H1 (cell line): ENCODE data around the gene ADCY2. TPM values are rescaled to one million over a fixed set of nuclear protein-coding genes. Genes with fewer than 3 reads are reported as not detected.
A peak's percentile ranks its signal among the peaks of the same experiment; 100 is the strongest.

Source experiments
- CTCF ChIA-PET: fragments of 300-600 bp; sonication (Branson Sonifier 250); formaldehyde crosslinking; loops from one replicate; lab custom pipeline; 2021; ENCODE audit not compliant: partially characterized antibody; lab: Charles Lee
- POLR2A ChIA-PET: fragments of 300-600 bp; sonication (Branson Sonifier 250); formaldehyde crosslinking; loops from one replicate; lab custom pipeline; 2021; ENCODE audit warnings: inconsistent platforms; ENCODE audit not compliant: partially characterized antibody; lab: Charles Lee
- DNase-seq, 2 experiments: peaks; one replicate each; pipeline versions ENCODE4 v3.0.0 to v3.0.0-alpha.2; 2010 to 2022; ENCODE audit warnings: low spot score in 2 of 2, low read depth in 1 of 2, mixed read lengths in 1 of 2
- FAIRE-seq: peaks from 2 replicates; lab custom pipeline; 2011; peaks lifted over from hg19 to GRCh38; lab: Jason Lieb, UNC
- H2AFZ ChIP-seq: 2 replicates; pipeline ENCODE4 v1.8.1; 2012; ENCODE audit warnings: low read length, inconsistent platforms
- H2AK5ac ChIP-seq: 2 replicates; pipeline ENCODE4 v1.6.1; 2013; ENCODE audit warnings: low read depth, low read length
- H2BK120ac ChIP-seq: replicated peaks from 2 replicates; pipeline ENCODE3; 2013; ENCODE audit warnings: low read depth, low read length, inconsistent platforms
- H2BK12ac ChIP-seq: 2 replicates; pipeline ENCODE4 v1.6.1; 2013; ENCODE audit warnings: low read depth, low read length
- H2BK15ac ChIP-seq: 2 replicates; pipeline ENCODE4 v1.6.1; 2013; ENCODE audit warnings: low read length
- H2BK20ac ChIP-seq: 2 replicates; pipeline ENCODE4 v1.6.1; 2013; ENCODE audit warnings: low read length
- H2BK5ac ChIP-seq: 2 replicates; pipeline ENCODE4 v1.6.1; 2013; ENCODE audit warnings: low read depth, low read length
- H3K14ac ChIP-seq: 2 replicates; pipeline ENCODE4 v1.6.1; 2013; ENCODE audit warnings: inconsistent platforms; ENCODE audit not compliant: insufficient read length
- H3K18ac ChIP-seq: 2 replicates; pipeline ENCODE4 v1.6.1; 2013; ENCODE audit warnings: low read length; ENCODE audit errors: extremely low read depth
- H3K23ac ChIP-seq: 2 replicates; pipeline ENCODE4 v1.6.1; 2013; ENCODE audit warnings: inconsistent platforms; ENCODE audit not compliant: insufficient read length
- H3K23me2 ChIP-seq: 2 replicates; pipeline ENCODE4 v1.6.1; 2013; ENCODE audit warnings: low read depth, low read length
- H3K27ac ChIP-seq: 2 replicates; pipeline ENCODE4 v1.6.1; 2011; ENCODE audit warnings: low read depth, low read length, inconsistent platforms
- H3K27me3 ChIP-seq, 4 experiments: replicated peaks in 1 of 4; 1 replicate in 1 of 4; 2 replicates in 3 of 4; pipeline versions ENCODE4 v1.6.1 to v1.8.1; 2011 to 2013; ENCODE audit warnings: low read length in 3 of 4, mild to moderate bottlenecking in 3 of 4, inconsistent platforms in 2 of 4, mixed read lengths in 2 of 4, moderate library complexity in 1 of 4; ENCODE audit not compliant: control insufficient read depth in 3 of 4, insufficient read depth in 3 of 4; ENCODE audit errors: extremely low read depth in 1 of 4
- H3K36me3 ChIP-seq, 4 experiments: 2 replicates each; pipeline versions ENCODE4 v1.6.1 to v1.8.1; 2011 to 2013; ENCODE audit warnings: mild to moderate bottlenecking in 4 of 4, low read length in 3 of 4, moderate library complexity in 2 of 4, control low read depth in 1 of 4, inconsistent platforms in 1 of 4; ENCODE audit not compliant: insufficient read depth in 4 of 4, control insufficient read depth in 2 of 4
- H3K4ac ChIP-seq: replicated peaks from 2 replicates; pipeline ENCODE3; 2013; ENCODE audit warnings: low read length, low read depth, mixed read lengths, inconsistent platforms; ENCODE audit not compliant: insufficient read length
- H3K4me1 ChIP-seq, 4 experiments: replicated peaks in 1 of 4; 1 replicate in 1 of 4; 2 replicates in 3 of 4; pipeline versions ENCODE4 v1.6.1 to v1.8.1; 2011 to 2013; ENCODE audit warnings: low read length in 3 of 4, inconsistent platforms in 2 of 4, mixed read lengths in 1 of 4; ENCODE audit not compliant: insufficient read depth in 4 of 4, control insufficient read depth in 3 of 4
- H3K4me2 ChIP-seq, 2 experiments: 2 replicates each; pipeline versions ENCODE4 v1.6.1 to v1.8.1; 2011 to 2013; ENCODE audit warnings: low read depth in 2 of 2, low read length in 2 of 2, control low read depth in 1 of 2, inconsistent platforms in 1 of 2, mild to moderate bottlenecking in 1 of 2; ENCODE audit not compliant: insufficient read depth in 1 of 2
- H3K4me3 ChIP-seq, 4 experiments: fragments of 200-600, 300-600 bp in 1 of 4; sonication (generic), shearing (Covaris generic), sonication (Bioruptor Twin) in 1 of 4; 2 replicates each; pipeline versions ENCODE4 v1.5.1 to v1.8.1; 2011 to 2016; ENCODE audit warnings: low read length in 4 of 4, low read depth in 3 of 4, control low read depth in 2 of 4, inconsistent platforms in 2 of 4, mild to moderate bottlenecking in 2 of 4, mixed read lengths in 1 of 4, moderate library complexity in 1 of 4; ENCODE audit not compliant: insufficient read depth in 2 of 4; ENCODE audit errors: extremely low read depth in 1 of 4
- H3K56ac ChIP-seq: replicated peaks from 2 replicates; pipeline ENCODE3; 2013; ENCODE audit warnings: low read depth, mild to moderate bottlenecking, mixed read lengths, low read length, inconsistent platforms; ENCODE audit not compliant: insufficient read length
- H3K79me1 ChIP-seq: 2 replicates; pipeline ENCODE4 v1.6.1; 2013; ENCODE audit warnings: low read depth, low read length, control low read depth
- H3K79me2 ChIP-seq, 2 experiments: 2 replicates each; pipeline versions ENCODE4 v1.6.1 to v1.8.1; 2012 to 2013; ENCODE audit warnings: low read length in 2 of 2, mild to moderate bottlenecking in 2 of 2, inconsistent platforms in 1 of 2; ENCODE audit not compliant: insufficient read depth in 2 of 2, control insufficient read depth in 1 of 2
- H3K9ac ChIP-seq, 4 experiments: replicated peaks in 1 of 4; 1 replicate in 1 of 4; 2 replicates in 3 of 4; pipeline versions ENCODE4 v1.6.1 to v1.8.1; 2011 to 2013; ENCODE audit warnings: low read depth in 3 of 4, low read length in 3 of 4, control low read depth in 2 of 4, mild to moderate bottlenecking in 2 of 4, moderate library complexity in 2 of 4, inconsistent platforms in 1 of 4; ENCODE audit errors: extremely low read depth in 1 of 4
- H3K9me3 ChIP-seq, 2 experiments: 2 replicates each; pipeline versions ENCODE4 v1.6.1 to v1.8.1; 2012 to 2013; ENCODE audit warnings: mild to moderate bottlenecking in 2 of 2, moderate library complexity in 2 of 2, control low read depth in 1 of 2, inconsistent platforms in 1 of 2, low read depth in 1 of 2, low read length in 1 of 2, mixed read lengths in 1 of 2; ENCODE audit not compliant: insufficient read depth in 2 of 2
- H4K20me1 ChIP-seq, 2 experiments: replicated peaks in 1 of 2; 2 replicates each; pipeline versions ENCODE3 to v1.8.1; 2011 to 2013; ENCODE audit warnings: inconsistent platforms in 2 of 2, low read length in 2 of 2, mild to moderate bottlenecking in 1 of 2; ENCODE audit not compliant: insufficient read depth in 2 of 2, control insufficient read depth in 1 of 2
- H4K5ac ChIP-seq: 2 replicates; pipeline ENCODE4 v1.6.1; 2013; ENCODE audit warnings: low read length, low read depth, mixed read lengths, inconsistent platforms; ENCODE audit not compliant: insufficient read length
- H4K8ac ChIP-seq: 2 replicates; pipeline ENCODE4 v1.8.0; 2013; ENCODE audit warnings: mild to moderate bottlenecking, moderate library complexity, low read length, inconsistent platforms; ENCODE audit not compliant: insufficient read depth; ENCODE audit errors: extremely low read depth
- H4K91ac ChIP-seq: replicated peaks from 2 replicates; pipeline ENCODE3; 2013; ENCODE audit warnings: low read length, mixed read lengths, inconsistent platforms; ENCODE audit not compliant: insufficient read length
- JUN ChIP-seq: IDR thresholded peaks from 2 replicates; pipeline ENCODE4 v1.6.1; 2011; ENCODE audit warnings: low read depth, mild to moderate bottlenecking, improper control_type of control experiment, low read length
- RAD21 ChIP-seq, 2 experiments: IDR thresholded peaks in 1 of 2; conservative IDR thresholded peaks in 1 of 2; 2 replicates each; pipeline ENCODE4 v1.6.1; 2011; ENCODE audit warnings: low read depth in 2 of 2, low read length in 2 of 2, improper control_type of control experiment in 1 of 2, inconsistent platforms in 1 of 2, mild to moderate bottlenecking in 1 of 2, moderate library complexity in 1 of 2
- SIN3A ChIP-seq, 2 experiments: IDR thresholded peaks in 1 of 2; conservative IDR thresholded peaks in 1 of 2; 2 replicates each; pipeline ENCODE4 v1.6.1; 2011 to 2012; ENCODE audit warnings: low read length in 2 of 2, improper control_type of control experiment in 1 of 2, low read depth in 1 of 2, mild to moderate bottlenecking in 1 of 2
- SIX5 ChIP-seq: IDR thresholded peaks from 2 replicates; pipeline ENCODE4 v1.6.1; 2011; ENCODE audit warnings: mild to moderate bottlenecking, low read depth, low read length
- SP2 ChIP-seq: IDR thresholded peaks from 2 replicates; pipeline ENCODE4 v1.6.1; 2012; ENCODE audit warnings: mild to moderate bottlenecking, low read length, inconsistent platforms
- TEAD4 ChIP-seq: IDR thresholded peaks from 2 replicates; pipeline ENCODE4 v1.6.1; 2012; ENCODE audit warnings: low read depth, low read length, inconsistent platforms, mixed read lengths
- WGBS, 2 experiments: shearing (Covaris generic) in 1 of 2; methylation state at CpG; one replicate each; pipeline versions ENCODE4 v1.1.6 to v1.1.7; 2013 to 2015; ENCODE audit warnings: low lambda C conversion rate in 2 of 2, mixed read lengths in 2 of 2, inconsistent platforms in 1 of 2, low coverage in 1 of 2, missing lambda C conversion rate in 1 of 2; ENCODE audit not compliant: insufficient replicate concordance in 2 of 2, insufficient coverage in 1 of 2, insufficient read length in 1 of 2; ENCODE audit errors: extremely low coverage in 1 of 2, missing lambda C conversion rate in 1 of 2; 5-methylcytosine and 5-hydroxymethylcytosine counted together
- polyA plus RNA-seq, 7 experiments: library from polyadenylated mRNA; depleted of rRNA in 3 of 7; stranded (reverse) in 5 of 7; unstranded in 2 of 7; fragments of >200 nt in 5 of 7; fragments of 200-250 nt in 2 of 7; gene quantifications; 1 replicate in 5 of 7; 2 replicates in 1 of 7; 4 replicates in 1 of 7; pipeline versions ENCODE4 v1.2.1 to v1.2.3, GENCODE V29; 2011 to 2013; ENCODE audit warnings: missing spikeins in 2 of 7, mixed read lengths in 2 of 7
- total RNA-seq: library from RNA; stranded (reverse); fragmentation: NEBNext Ultra II Directional; extraction: Animal tissue kit (Norgen Biotek cat#: 25700); gene quantifications from 2 replicates; pipeline ENCODE4 v1.2.1, GENCODE V29; 2021

ADCY2 gene
- total and polyA plus RNA-seq, 2 of the 8 experiments (the other 6 are each of a cell fraction or from before 2014, with no cell fraction given): 35.8 to 122 TPM

- 57% methylated on average over 15 of the region's 15 CpGs; no CpG with 5 or more reads in 1 of the 2 experiments for WGBS, 2 experiments
- POLR2A ChIA-PET: interaction anchor here (0.9 to 1.4 kb wide), 2 partner anchors 122 to 130 kb away, joined by 3 to 8 read pairs; no protein-coding TSS in a partner anchor
- peak overlapping the region; percentile 13 for H2AFZ ChIP-seq
- peak overlapping the region; percentile 85; the same call in 1 of the 2 replicates for H3K18ac ChIP-seq
- H3K27me3 ChIP-seq: peaks cover 0 to 4% (median 0%) of the 10 kb centered on the region in 4 experiments; a peak in 1 of 7 replicates
- no peak overlapping the region for H3K14ac ChIP-seq
- H4K20me1 ChIP-seq: peaks cover 0 to 1% of the 10 kb centered on the region in 2 experiments
- DNase-seq: peak in 1 of 2 experiments; percentile 39
- peak; percentile 97 for FAIRE-seq
- CTCF ChIA-PET: interaction anchor here (0.6 to 1.4 kb wide), 19 partner anchors 10 to 1967 kb away, joined by 3 to 10 read pairs (median 3); no protein-coding TSS in a partner anchor
- H3K56ac ChIP-seq: peak overlapping the region; percentile 52
- no peaks in the 10 kb centered on the region for H3K9me3 ChIP-seq
- H4K8ac ChIP-seq: peak overlapping the region; percentile 28; the same call in 1 of the 2 replicates
- peaks cover 12% of the 10 kb centered on the region for H3K23me2 ChIP-seq
- peak overlapping the region; percentile 76; the same call in 1 of the 2 replicates for H2BK20ac ChIP-seq
- H3K4me1 ChIP-seq: peaks cover 9 to 19% (median 14%) of the 10 kb centered on the region in 4 experiments
- H3K79me1 ChIP-seq: no peaks in the 10 kb centered on the region; the same call in 1 of the 2 replicates
- no peaks in the 10 kb centered on the region for H3K36me3 ChIP-seq
- peak overlapping the region; percentile 99 for H2BK120ac ChIP-seq
- peak overlapping the region; percentile 63 for H4K5ac ChIP-seq
- H3K79me2 ChIP-seq: peaks cover 0 to 17% of the 10 kb centered on the region in 2 experiments; a peak in 2 of 4 replicates
- H3K23ac ChIP-seq: no peak overlapping the region
- peak overlapping the region; percentile 96 for H4K91ac ChIP-seq
- H2BK5ac ChIP-seq: peak overlapping the region; percentile 87; the same call in 1 of the 2 replicates
- no peak overlapping the region for H3K4me2 ChIP-seq
- H3K4me3 ChIP-seq: no peak overlapping the region
- H3K9ac ChIP-seq: no peak overlapping the region
- peak overlapping the region; percentile 57 for H3K4ac ChIP-seq
- H2AK5ac ChIP-seq: no peak overlapping the region
- peak overlapping the region; percentile 77; the same call in 1 of the 2 replicates for H2BK12ac ChIP-seq
- H3K27ac ChIP-seq: no peak overlapping the region; the same call in 1 of the 2 replicates
- 0 out of 2 replicates have a peak overlapping the region, but pooled peaks have one; percentile 40 for H2BK15ac ChIP-seq
- TF ChIP-seq SIX5: no peak
- peak; percentile 80 to 89 for TF ChIP-seq RAD21 (IDR thresholded peaks at IDR 0.05 in 1 of 2, conservative IDR thresholded peaks at IDR 0.05 in 1 of 2; ENCODE audit: low read depth in 2 of 2, low read length in 2 of 2)
- peak in 1 of 2 experiments; percentile 45; a peak in 1 of 4 replicates for TF ChIP-seq SIN3A (conservative IDR thresholded peaks at IDR 0.05 in 1 of 2, IDR thresholded peaks at IDR 0.05 in 1 of 2; ENCODE audit: low read depth in 1 of 2, low read length in 2 of 2)
- peak; percentile 50; the same call in 1 of the 2 replicates for TF ChIP-seq TEAD4
- TF ChIP-seq JUN: no peak
- TF ChIP-seq SP2: no peak
Measured at GRCh38 chr5:7391814-7392692, 3.9 kb upstream of the ADCY2 start.
